ENCODE results near the gene TECPR1.

DNA sequence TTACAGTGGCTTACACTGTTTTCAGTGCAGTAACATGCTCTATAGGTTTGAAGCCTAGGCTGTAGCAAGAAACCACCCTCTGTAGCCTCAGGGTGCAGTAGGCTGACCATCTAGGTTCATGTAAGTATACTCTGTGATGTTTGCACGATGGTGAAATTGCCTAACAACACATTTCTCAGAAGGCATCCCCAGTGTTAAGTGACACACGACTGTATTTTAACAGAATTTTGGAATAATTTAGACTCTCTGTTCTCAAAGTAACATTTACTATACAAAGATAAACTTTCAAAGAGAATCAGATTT is 85.4 kb downstream of the TECPR1 start:
- TF ChIP-seq, protein P1, sequence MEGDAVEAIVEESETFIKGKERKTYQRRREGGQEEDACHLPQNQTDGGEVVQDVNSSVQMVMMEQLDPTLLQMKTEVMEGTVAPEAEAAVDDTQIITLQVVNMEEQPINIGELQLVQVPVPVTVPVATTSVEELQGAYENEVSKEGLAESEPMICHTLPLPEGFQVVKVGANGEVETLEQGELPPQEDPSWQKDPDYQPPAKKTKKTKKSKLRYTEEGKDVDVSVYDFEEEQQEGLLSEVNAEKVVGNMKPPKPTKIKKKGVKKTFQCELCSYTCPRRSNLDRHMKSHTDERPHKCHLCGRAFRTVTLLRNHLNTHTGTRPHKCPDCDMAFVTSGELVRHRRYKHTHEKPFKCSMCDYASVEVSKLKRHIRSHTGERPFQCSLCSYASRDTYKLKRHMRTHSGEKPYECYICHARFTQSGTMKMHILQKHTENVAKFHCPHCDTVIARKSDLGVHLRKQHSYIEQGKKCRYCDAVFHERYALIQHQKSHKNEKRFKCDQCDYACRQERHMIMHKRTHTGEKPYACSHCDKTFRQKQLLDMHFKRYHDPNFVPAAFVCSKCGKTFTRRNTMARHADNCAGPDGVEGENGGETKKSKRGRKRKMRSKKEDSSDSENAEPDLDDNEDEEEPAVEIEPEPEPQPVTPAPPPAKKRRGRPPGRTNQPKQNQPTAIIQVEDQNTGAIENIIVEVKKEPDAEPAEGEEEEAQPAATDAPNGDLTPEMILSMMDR (IDR thresholded peaks at IDR 0.05; ENCODE audit: low read depth, low read length, poor library complexity, severe bottlenecking): no peak
- no peak for TF ChIP-seq EZH2phosphoT487 (IDR thresholded peaks at IDR 0.05; ENCODE audit: borderline replicate concordance, low read length)
